ENCODE measurements around the gene DPEP3. TPM values are rescaled to one million over a fixed set of nuclear protein-coding genes. Genes with fewer than 3 reads are reported as not detected.

The DPEP3 gene
- total RNA-seq, 4 donors from 2014 or later, result 0.15 to 0.26 TPM; not detected in 2

DNA sequence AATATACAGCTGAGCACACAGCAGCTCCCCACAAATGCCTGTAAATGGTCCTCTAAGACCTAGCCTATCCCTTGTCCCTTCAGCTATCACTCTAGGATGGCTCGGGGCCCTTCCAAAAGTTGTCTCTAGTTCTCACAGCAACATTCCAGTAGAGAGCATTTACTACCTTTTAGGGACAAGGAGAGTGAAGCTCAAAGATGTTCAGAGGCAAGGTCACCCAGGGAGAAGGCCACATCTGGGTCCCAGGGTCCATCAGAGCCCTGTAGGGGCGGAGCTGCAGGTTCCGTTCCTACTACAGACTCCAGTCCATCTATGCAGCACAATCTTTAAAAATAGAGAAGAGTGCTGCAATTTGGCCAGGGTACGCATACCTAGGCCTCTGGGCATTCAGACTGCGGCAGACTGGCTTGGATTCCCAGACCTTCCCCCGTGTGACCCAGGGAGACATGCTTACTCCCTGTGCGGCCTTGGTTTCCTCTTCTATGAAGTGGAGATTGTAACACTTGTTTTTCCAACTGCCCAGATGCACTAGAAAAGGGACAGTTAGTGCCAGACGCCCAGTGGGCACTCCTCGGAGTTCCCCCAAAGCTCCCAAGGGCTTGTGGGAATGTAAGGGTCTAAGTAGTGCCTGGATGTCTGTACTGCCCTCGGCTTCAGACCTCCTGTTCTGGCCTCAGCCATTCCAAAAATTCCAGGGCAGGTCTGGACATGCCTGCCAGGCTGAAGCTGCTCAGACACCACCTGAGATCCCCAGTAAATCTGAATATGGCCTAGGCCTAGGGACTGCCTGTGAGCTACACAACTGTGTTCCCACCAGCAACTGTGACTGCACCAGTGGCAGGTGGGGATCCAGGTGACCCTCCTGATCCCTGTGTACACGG, 14.4 kb downstream of the DPEP3 start:
- H3K4me3 ChIP-seq (ENCODE audit: low read depth, poor library complexity, severe bottlenecking), result no peak overlapping the region
- intact Hi-C loops (cut with DNase I; ENCODE audit: low total_unique reads), result no loop called here
- TF ChIP-seq, protein P1, sequence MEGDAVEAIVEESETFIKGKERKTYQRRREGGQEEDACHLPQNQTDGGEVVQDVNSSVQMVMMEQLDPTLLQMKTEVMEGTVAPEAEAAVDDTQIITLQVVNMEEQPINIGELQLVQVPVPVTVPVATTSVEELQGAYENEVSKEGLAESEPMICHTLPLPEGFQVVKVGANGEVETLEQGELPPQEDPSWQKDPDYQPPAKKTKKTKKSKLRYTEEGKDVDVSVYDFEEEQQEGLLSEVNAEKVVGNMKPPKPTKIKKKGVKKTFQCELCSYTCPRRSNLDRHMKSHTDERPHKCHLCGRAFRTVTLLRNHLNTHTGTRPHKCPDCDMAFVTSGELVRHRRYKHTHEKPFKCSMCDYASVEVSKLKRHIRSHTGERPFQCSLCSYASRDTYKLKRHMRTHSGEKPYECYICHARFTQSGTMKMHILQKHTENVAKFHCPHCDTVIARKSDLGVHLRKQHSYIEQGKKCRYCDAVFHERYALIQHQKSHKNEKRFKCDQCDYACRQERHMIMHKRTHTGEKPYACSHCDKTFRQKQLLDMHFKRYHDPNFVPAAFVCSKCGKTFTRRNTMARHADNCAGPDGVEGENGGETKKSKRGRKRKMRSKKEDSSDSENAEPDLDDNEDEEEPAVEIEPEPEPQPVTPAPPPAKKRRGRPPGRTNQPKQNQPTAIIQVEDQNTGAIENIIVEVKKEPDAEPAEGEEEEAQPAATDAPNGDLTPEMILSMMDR (IDR thresholded peaks at IDR 0.05), result no peak
- WGBS, 2 donors, result 50 to 53% methylated on average over 8 to 11 of the region's 11 CpGs
- no peak for DNase-seq (ENCODE audit: low spot score in 2 of 2)

DNA sequence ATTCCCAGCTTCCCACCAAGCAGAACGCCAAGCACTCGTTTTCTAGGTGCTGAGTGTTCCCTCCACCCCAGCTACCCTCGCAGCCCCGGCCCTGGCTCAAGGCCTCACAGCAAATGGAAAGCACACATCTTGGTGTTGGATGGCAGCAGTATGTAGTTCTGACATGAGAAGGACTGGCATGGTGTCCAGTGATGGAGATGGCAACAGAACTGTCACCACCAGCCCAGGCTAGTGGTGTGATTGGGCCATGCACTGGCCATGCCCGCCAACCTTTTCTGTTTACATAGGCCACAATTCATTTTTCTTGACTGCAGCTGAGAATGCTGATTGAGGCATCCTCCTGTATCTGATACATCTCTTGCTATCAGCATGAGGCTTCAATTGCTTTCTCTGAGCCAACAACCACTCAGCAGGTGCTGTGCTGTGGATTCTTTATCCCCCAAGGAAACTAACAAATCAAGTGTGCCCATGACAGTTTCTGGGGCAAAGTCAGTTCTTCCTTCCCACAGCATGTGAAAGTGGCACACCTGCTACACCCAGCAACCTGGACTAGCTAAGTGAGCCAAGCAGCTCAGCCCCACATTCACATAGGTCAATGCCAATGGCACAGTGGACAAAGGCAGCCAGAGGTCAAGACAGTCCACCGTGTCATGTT, 15.7 kb downstream of the DPEP3 start:
- DNase-seq (ENCODE audit: low spot score in 2 of 2), result no peak
- WGBS, 2 donors, result 63 to 76% methylated on average over 6 of the region's 6 CpGs
- H3K4me3 ChIP-seq (ENCODE audit: low read depth, poor library complexity, severe bottlenecking), result no peak overlapping the region
- TF ChIP-seq, protein P1 (IDR thresholded peaks at IDR 0.05), result no peak
- TF ChIP-seq POLR2A (IDR thresholded peaks at IDR 0.05), result no peak
- intact Hi-C loops (cut with DNase I; ENCODE audit: low total_unique reads), result no loop called here

- H3K4me3 ChIP-seq (ENCODE audit: low read depth, poor library complexity, severe bottlenecking), result no peak overlapping the region
Observed at GRCh38 chr16:67963662-67964321, 16.5 kb downstream of the DPEP3 start.

GRCh38 chr16:67963292-67963661, 17.0 kb downstream of the DPEP3 start:
- intact Hi-C loops (cut with DNase I; ENCODE audit: low total_unique reads), result no loop called here
- 59 to 65% methylated on average over 2 of the region's 2 CpGs for WGBS, 2 donors

More at GRCh38 chr16:67963662-67964321, 16.5 kb downstream of the DPEP3 start:
- DNase-seq (ENCODE audit: low spot score in 2 of 2), result no peak
- no peak for TF ChIP-seq POLR2A (IDR thresholded peaks at IDR 0.05)
- TF ChIP-seq, protein P1 (IDR thresholded peaks at IDR 0.05), result no peak
- WGBS, 2 donors, result 60 to 82% methylated on average over 11 to 28 of the region's 32 CpGs
- intact Hi-C loops (cut with DNase I; ENCODE audit: low total_unique reads), result no loop called here

GRCh38 chr16:67962135-67962534, 18.2 kb downstream of the DPEP3 start:
- intact Hi-C loops (cut with DNase I; ENCODE audit: low total_unique reads), result no loop called here
- DNase-seq (ENCODE audit: low spot score in 2 of 2), result no peak
- H3K4me3 ChIP-seq (ENCODE audit: low read depth, poor library complexity, severe bottlenecking), result no peak overlapping the region
- 69 to 77% methylated on average over 8 of the region's 8 CpGs for WGBS, 2 donors
- no peak for TF ChIP-seq POLR2A (IDR thresholded peaks at IDR 0.05)
- TF ChIP-seq, protein P1 (IDR thresholded peaks at IDR 0.05), result no peak

More at GRCh38 chr16:67963292-67963661, 17.0 kb downstream of the DPEP3 start:
- no peak overlapping the region for H3K4me3 ChIP-seq (ENCODE audit: low read depth, poor library complexity, severe bottlenecking)
- no peak for DNase-seq (ENCODE audit: low spot score in 2 of 2)
- no peak for TF ChIP-seq POLR2A (IDR thresholded peaks at IDR 0.05)
- TF ChIP-seq, protein P1 (IDR thresholded peaks at IDR 0.05), result no peak
